ENCODE data around the gene LCN6. TPM values are rescaled to one million over a fixed set of nuclear protein-coding genes. Genes with fewer than 3 reads are reported as not detected.
A peak's percentile ranks its signal among the peaks of the same experiment; 100 is the strongest.

The LCN6 gene
- total and polyA plus RNA-seq, 2 of the 13 experiments (the other 11 are each of a cell fraction or from before 2014, with no cell fraction given), result not detected

DNA sequence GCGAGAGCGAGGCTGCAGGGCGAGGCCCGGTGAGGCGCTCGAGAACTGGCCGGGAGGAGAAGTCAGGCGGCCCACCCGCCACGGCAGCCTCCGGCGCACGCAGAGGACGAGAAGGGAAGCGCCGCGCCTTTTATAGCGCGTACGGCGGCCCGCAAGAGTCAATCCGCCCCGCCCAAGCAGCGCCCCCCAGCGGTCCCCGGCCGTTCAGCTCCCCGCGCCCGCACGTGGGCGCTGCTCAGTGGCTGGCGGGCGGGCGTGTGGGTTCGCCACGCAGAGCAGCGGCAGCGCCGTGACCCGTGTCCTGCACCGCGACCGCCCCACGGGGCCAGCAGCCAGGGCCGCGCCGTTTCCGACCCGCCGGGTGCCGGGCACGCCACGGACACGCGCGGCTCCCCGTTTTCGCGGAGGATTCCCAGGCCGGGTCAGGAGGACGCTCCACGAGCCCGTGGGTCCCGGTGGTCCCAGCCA, 20.2 kb downstream of the LCN6 start (continued):
- TF ChIP-seq PAX8 (CRISPR knock-in tag; IDR thresholded peaks at IDR 0.05; ENCODE audit: borderline replicate concordance) (0 out of 2 replicates have a peak, but pooled peaks have one; percentile 23), KDM5A (IDR thresholded peaks at IDR 0.05; ENCODE audit: borderline replicate concordance, low read length) (0 out of 2 replicates have a peak, but pooled peaks have one; percentile 6), MTF2 (CRISPR knock-in tag; IDR thresholded peaks at IDR 0.05; ENCODE audit: borderline replicate concordance) (no peak; the same call in 1 of the 2 replicates), ZNF354B (CRISPR knock-in tag; IDR thresholded peaks at IDR 0.05) (no peak), MXD4 (CRISPR knock-in tag; IDR thresholded peaks at IDR 0.05) (peak; percentile 89), YEATS4 (CRISPR knock-in tag; IDR thresholded peaks at IDR 0.05; ENCODE audit: borderline replicate concordance) (peak; percentile 100), EHMT2 (IDR thresholded peaks at IDR 0.05; ENCODE audit: borderline replicate concordance, low read depth, low read length) (no peak), ZNF775 (CRISPR knock-in tag; IDR thresholded peaks at IDR 0.05; ENCODE audit: borderline replicate concordance) (no peak), FLYWCH1 (CRISPR knock-in tag; IDR thresholded peaks at IDR 0.05) (no peak; the same call in 1 of the 2 replicates), ZNF598 (CRISPR knock-in tag; IDR thresholded peaks at IDR 0.05; ENCODE audit: borderline replicate concordance) (peak; percentile 43; the same call in 1 of the 2 replicates), EZH2 (conservative IDR thresholded peaks at IDR 0.05; ENCODE audit: low read depth, low read length) (no peak), MYC (CRISPR knock-in tag; IDR thresholded peaks at IDR 0.05; ENCODE audit: borderline replicate concordance) (peak; percentile 99)
- TF ChIP-seq, protein P1, sequence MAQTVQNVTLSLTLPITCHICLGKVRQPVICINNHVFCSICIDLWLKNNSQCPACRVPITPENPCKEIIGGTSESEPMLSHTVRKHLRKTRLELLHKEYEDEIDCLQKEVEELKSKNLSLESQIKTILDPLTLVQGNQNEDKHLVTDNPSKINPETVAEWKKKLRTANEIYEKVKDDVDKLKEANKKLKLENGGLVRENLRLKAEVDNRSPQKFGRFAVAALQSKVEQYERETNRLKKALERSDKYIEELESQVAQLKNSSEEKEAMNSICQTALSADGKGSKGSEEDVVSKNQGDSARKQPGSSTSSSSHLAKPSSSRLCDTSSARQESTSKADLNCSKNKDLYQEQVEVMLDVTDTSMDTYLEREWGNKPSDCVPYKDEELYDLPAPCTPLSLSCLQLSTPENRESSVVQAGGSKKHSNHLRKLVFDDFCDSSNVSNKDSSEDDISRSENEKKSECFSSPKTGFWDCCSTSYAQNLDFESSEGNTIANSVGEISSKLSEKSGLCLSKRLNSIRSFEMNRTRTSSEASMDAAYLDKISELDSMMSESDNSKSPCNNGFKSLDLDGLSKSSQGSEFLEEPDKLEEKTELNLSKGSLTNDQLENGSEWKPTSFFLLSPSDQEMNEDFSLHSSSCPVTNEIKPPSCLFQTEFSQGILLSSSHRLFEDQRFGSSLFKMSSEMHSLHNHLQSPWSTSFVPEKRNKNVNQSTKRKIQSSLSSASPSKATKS (CRISPR knock-in tag; IDR thresholded peaks at IDR 0.05), result no peak
- TF ChIP-seq, protein P2, sequence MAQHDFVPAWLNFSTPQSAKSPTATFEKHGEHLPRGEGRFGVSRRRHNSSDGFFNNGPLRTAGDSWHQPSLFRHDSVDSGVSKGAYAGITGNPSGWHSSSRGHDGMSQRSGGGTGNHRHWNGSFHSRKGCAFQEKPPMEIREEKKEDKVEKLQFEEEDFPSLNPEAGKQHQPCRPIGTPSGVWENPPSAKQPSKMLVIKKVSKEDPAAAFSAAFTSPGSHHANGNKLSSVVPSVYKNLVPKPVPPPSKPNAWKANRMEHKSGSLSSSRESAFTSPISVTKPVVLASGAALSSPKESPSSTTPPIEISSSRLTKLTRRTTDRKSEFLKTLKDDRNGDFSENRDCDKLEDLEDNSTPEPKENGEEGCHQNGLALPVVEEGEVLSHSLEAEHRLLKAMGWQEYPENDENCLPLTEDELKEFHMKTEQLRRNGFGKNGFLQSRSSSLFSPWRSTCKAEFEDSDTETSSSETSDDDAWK (CRISPR knock-in tag; IDR thresholded peaks at IDR 0.05), result no peak
- TF ChIP-seq, protein P3, sequence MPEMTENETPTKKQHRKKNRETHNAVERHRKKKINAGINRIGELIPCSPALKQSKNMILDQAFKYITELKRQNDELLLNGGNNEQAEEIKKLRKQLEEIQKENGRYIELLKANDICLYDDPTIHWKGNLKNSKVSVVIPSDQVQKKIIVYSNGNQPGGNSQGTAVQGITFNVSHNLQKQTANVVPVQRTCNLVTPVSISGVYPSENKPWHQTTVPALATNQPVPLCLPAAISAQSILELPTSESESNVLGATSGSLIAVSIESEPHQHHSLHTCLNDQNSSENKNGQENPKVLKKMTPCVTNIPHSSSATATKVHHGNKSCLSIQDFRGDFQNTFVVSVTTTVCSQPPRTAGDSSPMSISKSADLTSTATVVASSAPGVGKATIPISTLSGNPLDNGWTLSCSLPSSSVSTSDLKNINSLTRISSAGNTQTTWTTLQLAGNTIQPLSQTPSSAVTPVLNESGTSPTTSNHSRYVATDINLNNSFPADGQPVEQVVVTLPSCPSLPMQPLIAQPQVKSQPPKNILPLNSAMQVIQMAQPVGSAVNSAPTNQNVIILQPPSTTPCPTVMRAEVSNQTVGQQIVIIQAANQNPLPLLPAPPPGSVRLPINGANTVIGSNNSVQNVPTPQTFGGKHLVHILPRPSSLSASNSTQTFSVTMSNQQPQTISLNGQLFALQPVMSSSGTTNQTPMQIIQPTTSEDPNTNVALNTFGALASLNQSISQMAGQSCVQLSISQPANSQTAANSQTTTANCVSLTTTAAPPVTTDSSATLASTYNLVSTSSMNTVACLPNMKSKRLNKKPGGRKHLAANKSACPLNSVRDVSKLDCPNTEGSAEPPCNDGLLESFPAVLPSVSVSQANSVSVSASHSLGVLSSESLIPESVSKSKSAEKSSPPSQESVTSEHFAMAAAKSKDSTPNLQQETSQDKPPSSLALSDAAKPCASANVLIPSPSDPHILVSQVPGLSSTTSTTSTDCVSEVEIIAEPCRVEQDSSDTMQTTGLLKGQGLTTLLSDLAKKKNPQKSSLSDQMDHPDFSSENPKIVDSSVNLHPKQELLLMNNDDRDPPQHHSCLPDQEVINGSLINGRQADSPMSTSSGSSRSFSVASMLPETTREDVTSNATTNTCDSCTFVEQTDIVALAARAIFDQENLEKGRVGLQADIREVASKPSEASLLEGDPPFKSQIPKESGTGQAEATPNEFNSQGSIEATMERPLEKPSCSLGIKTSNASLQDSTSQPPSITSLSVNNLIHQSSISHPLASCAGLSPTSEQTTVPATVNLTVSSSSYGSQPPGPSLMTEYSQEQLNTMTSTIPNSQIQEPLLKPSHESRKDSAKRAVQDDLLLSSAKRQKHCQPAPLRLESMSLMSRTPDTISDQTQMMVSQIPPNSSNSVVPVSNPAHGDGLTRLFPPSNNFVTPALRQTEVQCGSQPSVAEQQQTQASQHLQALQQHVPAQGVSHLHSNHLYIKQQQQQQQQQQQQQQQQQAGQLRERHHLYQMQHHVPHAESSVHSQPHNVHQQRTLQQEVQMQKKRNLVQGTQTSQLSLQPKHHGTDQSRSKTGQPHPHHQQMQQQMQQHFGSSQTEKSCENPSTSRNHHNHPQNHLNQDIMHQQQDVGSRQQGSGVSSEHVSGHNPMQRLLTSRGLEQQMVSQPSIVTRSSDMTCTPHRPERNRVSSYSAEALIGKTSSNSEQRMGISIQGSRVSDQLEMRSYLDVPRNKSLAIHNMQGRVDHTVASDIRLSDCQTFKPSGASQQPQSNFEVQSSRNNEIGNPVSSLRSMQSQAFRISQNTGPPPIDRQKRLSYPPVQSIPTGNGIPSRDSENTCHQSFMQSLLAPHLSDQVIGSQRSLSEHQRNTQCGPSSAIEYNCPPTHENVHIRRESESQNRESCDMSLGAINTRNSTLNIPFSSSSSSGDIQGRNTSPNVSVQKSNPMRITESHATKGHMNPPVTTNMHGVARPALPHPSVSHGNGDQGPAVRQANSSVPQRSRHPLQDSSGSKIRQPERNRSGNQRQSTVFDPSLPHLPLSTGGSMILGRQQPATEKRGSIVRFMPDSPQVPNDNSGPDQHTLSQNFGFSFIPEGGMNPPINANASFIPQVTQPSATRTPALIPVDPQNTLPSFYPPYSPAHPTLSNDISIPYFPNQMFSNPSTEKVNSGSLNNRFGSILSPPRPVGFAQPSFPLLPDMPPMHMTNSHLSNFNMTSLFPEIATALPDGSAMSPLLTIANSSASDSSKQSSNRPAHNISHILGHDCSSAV (CRISPR knock-in tag; IDR thresholded peaks at IDR 0.05; ENCODE audit: borderline replicate concordance), result no peak
